Endodermal cell (in vitro differentiated cells): ENCODE measurements around the gene STOX2. TPM values are rescaled to one million over a fixed set of nuclear protein-coding genes. Genes with fewer than 3 reads are reported as not detected.

Experiments used
- DNase-seq: peaks from one replicate; pipeline ENCODE4 v3.0.0-alpha.2; 2017
- H3K27ac ChIP-seq: 2 replicates; pipeline ENCODE4 v1.5.1; 2013; ENCODE audit warnings: mild to moderate bottlenecking, low read depth, low read length, moderate library complexity
- H3K27me3 ChIP-seq: 2 replicates; pipeline ENCODE4 v1.6.1; 2013; ENCODE audit warnings: mild to moderate bottlenecking, low read length, moderate library complexity; ENCODE audit not compliant: insufficient read depth, control insufficient read depth, poor library complexity, severe bottlenecking
- H3K36me3 ChIP-seq: 2 replicates; pipeline ENCODE4 v1.7.0; 2013; ENCODE audit warnings: mild to moderate bottlenecking, low read length, moderate library complexity; ENCODE audit not compliant: control insufficient read depth, insufficient read depth
- H3K4me1 ChIP-seq: one replicate; pipeline ENCODE4 v1.7.0; 2013; ENCODE audit warnings: low read length; ENCODE audit not compliant: control insufficient read depth, insufficient read depth
- H3K4me3 ChIP-seq: 2 replicates; pipeline ENCODE4 v1.5.1; 2013; ENCODE audit warnings: mild to moderate bottlenecking, low read length, moderate library complexity
- H3K9ac ChIP-seq: 2 replicates; pipeline ENCODE4 v1.6.1; 2013; ENCODE audit warnings: mild to moderate bottlenecking, low read length, moderate library complexity; ENCODE audit not compliant: poor library complexity, severe bottlenecking; ENCODE audit errors: extremely low read depth
- H3K9me3 ChIP-seq: 2 replicates; pipeline ENCODE4 v1.6.1; 2013; ENCODE audit warnings: mild to moderate bottlenecking, low read length, moderate library complexity; ENCODE audit not compliant: control insufficient read depth
- H3K27ac Mint-ChIP-seq: 2 replicates; pipeline ENCODE4 v1.8.0; 2020; ENCODE audit warnings: mixed read lengths
- H3K27me3 Mint-ChIP-seq: 2 replicates; pipeline ENCODE4 v1.8.0; 2021; ENCODE audit warnings: mild to moderate bottlenecking, mixed read lengths; ENCODE audit not compliant: insufficient read depth
- H3K36me3 Mint-ChIP-seq: 2 replicates; pipeline ENCODE4 v1.8.0; 2020; ENCODE audit warnings: low read depth, mixed read lengths
- H3K4me1 Mint-ChIP-seq: 2 replicates; pipeline ENCODE4 v1.8.0; 2020; ENCODE audit warnings: mixed read lengths
- H3K4me3 Mint-ChIP-seq: 2 replicates; pipeline ENCODE4 v1.8.0; 2020; ENCODE audit warnings: mild to moderate bottlenecking, moderate library complexity, mixed read lengths
- H3K9me3 Mint-ChIP-seq: 2 replicates; pipeline ENCODE4 v1.8.0; 2020; ENCODE audit warnings: mild to moderate bottlenecking, mixed read lengths
- WGBS, 2 experiments: methylation state at CpG; one replicate each; pipeline versions ENCODE4 v1.1.5 to v1.1.7; 2013; ENCODE audit warnings: missing lambda C conversion rate in 2 of 2, mixed read lengths in 1 of 2; ENCODE audit not compliant: insufficient coverage in 1 of 2, insufficient read length in 1 of 2; 5-methylcytosine and 5-hydroxymethylcytosine counted together
- total RNA-seq, 2 donors: library from RNA; stranded (reverse); fragmentation: NEBNext Ultra II Directional in 1 of 2; extraction: Animal tissue kit (Norgen Biotek cat#: 25700) in 1 of 2; gene quantifications; 2 replicates in 1 of 2; 3 replicates in 1 of 2; pipeline ENCODE4 v1.2.1, GENCODE V29; 2021
- TF ChIP-seq, protein P1 (sequence below): fragments of 200-600 bp; sonication (generic); conservative IDR thresholded peaks from 2 replicates; pipeline ENCODE4 v1.5.0; 2021; ENCODE audit warnings: antibody characterized with exemption, mild to moderate bottlenecking

The STOX2 gene
- total RNA-seq, 2 donors from 2014 or later: 8.5 to 13.1 TPM

DNA sequence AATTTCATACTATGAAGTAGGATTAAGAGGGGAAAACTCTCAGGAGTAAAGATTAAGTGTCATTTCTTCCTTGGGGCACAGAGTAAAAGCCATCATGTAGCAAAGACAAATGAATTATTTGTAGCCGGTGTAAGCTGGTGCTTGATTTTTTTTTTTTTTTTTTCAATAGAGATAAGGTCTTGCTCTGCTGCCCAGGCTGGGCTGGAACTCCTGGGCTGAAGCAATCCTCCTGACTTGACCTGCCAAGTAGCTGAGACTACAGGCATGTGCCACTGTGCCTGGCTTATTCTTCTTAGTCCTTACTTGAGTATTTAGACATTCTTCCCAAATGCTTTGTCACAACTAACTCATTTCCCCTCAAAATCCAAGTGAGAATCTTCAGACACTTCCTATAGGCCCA, 125.7 kb downstream of the STOX2 start:
- H3K36me3 Mint-ChIP-seq: no peaks in the 10 kb centered on the region
- H3K27me3 Mint-ChIP-seq: no peaks in the 10 kb centered on the region
- no peak overlapping the region for H3K4me3 ChIP-seq
- TF ChIP-seq, protein P1, sequence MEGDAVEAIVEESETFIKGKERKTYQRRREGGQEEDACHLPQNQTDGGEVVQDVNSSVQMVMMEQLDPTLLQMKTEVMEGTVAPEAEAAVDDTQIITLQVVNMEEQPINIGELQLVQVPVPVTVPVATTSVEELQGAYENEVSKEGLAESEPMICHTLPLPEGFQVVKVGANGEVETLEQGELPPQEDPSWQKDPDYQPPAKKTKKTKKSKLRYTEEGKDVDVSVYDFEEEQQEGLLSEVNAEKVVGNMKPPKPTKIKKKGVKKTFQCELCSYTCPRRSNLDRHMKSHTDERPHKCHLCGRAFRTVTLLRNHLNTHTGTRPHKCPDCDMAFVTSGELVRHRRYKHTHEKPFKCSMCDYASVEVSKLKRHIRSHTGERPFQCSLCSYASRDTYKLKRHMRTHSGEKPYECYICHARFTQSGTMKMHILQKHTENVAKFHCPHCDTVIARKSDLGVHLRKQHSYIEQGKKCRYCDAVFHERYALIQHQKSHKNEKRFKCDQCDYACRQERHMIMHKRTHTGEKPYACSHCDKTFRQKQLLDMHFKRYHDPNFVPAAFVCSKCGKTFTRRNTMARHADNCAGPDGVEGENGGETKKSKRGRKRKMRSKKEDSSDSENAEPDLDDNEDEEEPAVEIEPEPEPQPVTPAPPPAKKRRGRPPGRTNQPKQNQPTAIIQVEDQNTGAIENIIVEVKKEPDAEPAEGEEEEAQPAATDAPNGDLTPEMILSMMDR: no peak
- H3K9me3 Mint-ChIP-seq: no peaks in the 10 kb centered on the region
- no peaks in the 10 kb centered on the region for H3K9me3 ChIP-seq
- no peak overlapping the region for H3K9ac ChIP-seq
- 80 to 90% methylated on average over 1 of the region's 1 CpG for WGBS, 2 experiments
- H3K27me3 ChIP-seq: no peaks in the 10 kb centered on the region
- peaks cover 5% of the 10 kb centered on the region for H3K4me1 ChIP-seq
- H3K27ac Mint-ChIP-seq: no peak overlapping the region
- DNase-seq: no peak
- H3K4me3 Mint-ChIP-seq: no peak overlapping the region
- H3K27ac ChIP-seq: no peak overlapping the region
- peaks cover 8% of the 10 kb centered on the region for H3K4me1 Mint-ChIP-seq
- no peaks in the 10 kb centered on the region for H3K36me3 ChIP-seq

DNA sequence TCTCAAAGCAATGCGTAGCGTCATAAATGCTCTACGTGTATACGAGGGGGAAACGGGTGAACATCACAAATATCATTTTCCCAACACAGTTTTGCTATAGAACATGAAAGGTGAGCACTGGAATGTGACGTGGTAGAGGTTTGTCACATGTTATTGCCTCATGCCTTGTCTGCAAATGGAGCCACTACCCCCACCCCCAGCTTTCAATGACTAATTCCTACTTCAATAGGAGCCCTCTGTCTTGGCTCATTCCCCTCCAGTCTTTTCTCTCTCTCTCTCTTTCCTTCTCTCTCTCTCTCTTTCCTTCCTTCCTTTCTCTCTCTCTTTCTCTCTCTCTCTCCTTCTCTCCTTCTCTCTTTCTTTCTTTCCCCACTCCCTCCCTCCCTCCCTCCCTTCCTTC, 127.0 kb downstream of the STOX2 start:
- no peak overlapping the region for H3K27ac Mint-ChIP-seq
- Histone ChIP-seq H3K4me1 (no peaks in the 10 kb centered on the region), H3K36me3 (no peaks in the 10 kb centered on the region), H3K4me3 (no peak overlapping the region), H3K9me3 (no peaks in the 10 kb centered on the region), H3K27me3 (no peaks in the 10 kb centered on the region), H3K27ac (no peak overlapping the region), H3K9ac (no peak overlapping the region)
- no peaks in the 10 kb centered on the region for H3K9me3 Mint-ChIP-seq
- TF ChIP-seq, protein P1: no peak
- peaks cover 5% of the 10 kb centered on the region for H3K4me1 Mint-ChIP-seq
- H3K36me3 Mint-ChIP-seq: no peaks in the 10 kb centered on the region
- H3K4me3 Mint-ChIP-seq: no peak overlapping the region
- no peak for DNase-seq
- H3K27me3 Mint-ChIP-seq: no peaks in the 10 kb centered on the region
- WGBS, 2 experiments: 97 to 100% methylated on average over 1 to 6 of the region's 6 CpGs

DNA sequence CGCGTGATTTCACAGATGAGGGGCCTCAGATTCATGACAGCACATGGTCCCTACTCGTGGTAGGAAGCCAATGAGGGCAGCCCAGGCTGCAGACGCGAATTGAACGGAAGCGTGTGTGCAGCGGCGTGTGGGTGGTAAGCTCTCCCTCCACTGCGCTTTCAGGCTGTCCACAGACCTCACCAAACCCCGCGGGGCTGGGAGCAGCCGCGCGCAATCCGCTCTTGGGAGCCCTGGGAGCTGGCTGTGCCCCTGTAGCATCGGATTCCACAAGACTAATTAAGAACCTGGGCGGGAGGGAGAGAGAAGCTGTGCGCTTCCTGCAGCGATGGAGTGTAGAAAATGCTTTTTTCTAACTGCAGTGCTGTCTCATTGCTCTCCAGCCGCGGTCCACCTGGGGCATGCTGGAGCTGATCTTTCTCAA, 134.9 kb downstream of the STOX2 start:
- no peaks in the 10 kb centered on the region for H3K4me1 ChIP-seq
- H3K36me3 Mint-ChIP-seq: no peaks in the 10 kb centered on the region
- peaks cover 3% of the 10 kb centered on the region for H3K9me3 Mint-ChIP-seq
- no peak overlapping the region for H3K9ac ChIP-seq
- H3K27me3 ChIP-seq: no peaks in the 10 kb centered on the region
- H3K27ac ChIP-seq: no peak overlapping the region
- peaks cover 5% of the 10 kb centered on the region for H3K9me3 ChIP-seq
- H3K4me3 Mint-ChIP-seq: peak overlapping the region; percentile 43
- no peak for DNase-seq
- no peaks in the 10 kb centered on the region for H3K36me3 ChIP-seq
- 83 to 91% methylated on average over 20 to 22 of the region's 22 CpGs for WGBS, 2 experiments
- no peak overlapping the region for H3K4me3 ChIP-seq
- TF ChIP-seq, protein P1: no peak
- peaks cover 32% of the 10 kb centered on the region for H3K27me3 Mint-ChIP-seq
- peaks cover 8% of the 10 kb centered on the region for H3K4me1 Mint-ChIP-seq
- no peak overlapping the region for H3K27ac Mint-ChIP-seq
